ENCODE data around the gene DAPK2.

The DAPK2 gene

GRCh38 chr15:63928185-63928842 lies 118.0 kb downstream of the DAPK2 start:
- no peak for ATAC-seq
- TF ChIP-seq CSDC2 (CRISPR knock-in tag; IDR thresholded peaks at IDR 0.05) (no peak), TOX (CRISPR knock-in tag; IDR thresholded peaks at IDR 0.05; ENCODE audit: borderline replicate concordance) (no peak), ZC3H10 (CRISPR knock-in tag; IDR thresholded peaks at IDR 0.05) (no peak), BACH2 (CRISPR knock-in tag; IDR thresholded peaks at IDR 0.05; ENCODE audit: borderline replicate concordance) (no peak), ESRRG (CRISPR knock-in tag; IDR thresholded peaks at IDR 0.05) (no peak), ZFP30 (CRISPR knock-in tag; IDR thresholded peaks at IDR 0.05) (no peak), CREB5 (CRISPR knock-in tag; IDR thresholded peaks at IDR 0.05; ENCODE audit: low read depth) (no peak), RARB (CRISPR knock-in tag; IDR thresholded peaks at IDR 0.05) (no peak), OSR1 (CRISPR knock-in tag; IDR thresholded peaks at IDR 0.05) (no peak), TSHZ2 (CRISPR knock-in tag; IDR thresholded peaks at IDR 0.05) (no peak), ZFP3 (CRISPR knock-in tag; IDR thresholded peaks at IDR 0.05) (no peak), ZNF565 (CRISPR knock-in tag; conservative IDR thresholded peaks at IDR 0.05; ENCODE audit: low read depth) (no peak), SNAI2 (CRISPR knock-in tag; IDR thresholded peaks at IDR 0.05) (no peak), GLIS3 (CRISPR knock-in tag; IDR thresholded peaks at IDR 0.05) (no peak), ARNTL (CRISPR knock-in tag; IDR thresholded peaks at IDR 0.05; ENCODE audit: borderline replicate concordance, low read depth) (no peak), POU6F1 (CRISPR knock-in tag; IDR thresholded peaks at IDR 0.05; ENCODE audit: borderline replicate concordance, low read depth) (no peak), TCF4 (CRISPR knock-in tag; IDR thresholded peaks at IDR 0.05; ENCODE audit: borderline replicate concordance) (no peak), ZNF70 (CRISPR knock-in tag; IDR thresholded peaks at IDR 0.05) (no peak), ZNF8 (CRISPR knock-in tag; IDR thresholded peaks at IDR 0.05) (no peak)

- no peak for ATAC-seq
- TF ChIP-seq PATZ1 (CRISPR knock-in tag; IDR thresholded peaks at IDR 0.05; ENCODE audit: borderline replicate concordance), result no peak
- TF ChIP-seq POU6F1 (CRISPR knock-in tag; IDR thresholded peaks at IDR 0.05; ENCODE audit: borderline replicate concordance, low read depth), result no peak
- TF ChIP-seq SNAI2 (CRISPR knock-in tag; IDR thresholded peaks at IDR 0.05), result no peak
- TF ChIP-seq CSRNP3 (CRISPR knock-in tag; IDR thresholded peaks at IDR 0.05), result no peak
- no peak for TF ChIP-seq CREB5 (CRISPR knock-in tag; IDR thresholded peaks at IDR 0.05; ENCODE audit: low read depth)
- no peak for TF ChIP-seq GLIS3 (CRISPR knock-in tag; IDR thresholded peaks at IDR 0.05)
- no peak for TF ChIP-seq OSR1 (CRISPR knock-in tag; IDR thresholded peaks at IDR 0.05)
- no peak for TF ChIP-seq BACH2 (CRISPR knock-in tag; IDR thresholded peaks at IDR 0.05; ENCODE audit: borderline replicate concordance)
- TF ChIP-seq ZFP3 (CRISPR knock-in tag; IDR thresholded peaks at IDR 0.05), result no peak
- no peak for TF ChIP-seq ISL1 (CRISPR knock-in tag; IDR thresholded peaks at IDR 0.05)
- TF ChIP-seq TSHZ2 (CRISPR knock-in tag; IDR thresholded peaks at IDR 0.05), result no peak
These were observed 122.0 kb downstream of the DAPK2 start for GRCh38 chr15:63923993-63924950.
